Hepatocyte (in vitro differentiated cells): ENCODE data around the gene CHST13. TPM values are rescaled to one million over a fixed set of nuclear protein-coding genes. Genes with fewer than 3 reads are reported as not detected.
A peak's percentile ranks its signal among the peaks of the same experiment; 100 is the strongest.

Experiments used
- DNase-seq: peaks from one replicate; pipeline ENCODE4 v3.0.0-alpha.2; 2016; ENCODE audit warnings: low spot score
- H2AFZ ChIP-seq: fragments of 200-600 bp; sonication (generic); 2 replicates; pipeline ENCODE4 v1.6.0; 2016; ENCODE audit warnings: antibody characterized with exemption, mild to moderate bottlenecking
- H3K27ac ChIP-seq: fragments of 200-600 bp; sonication (generic); 2 replicates; pipeline ENCODE4 v1.5.1; 2016; ENCODE audit warnings: mild to moderate bottlenecking
- H3K27me3 ChIP-seq: fragments of 200-600 bp; sonication (generic); 2 replicates; pipeline ENCODE4 v1.6.1; 2016
- H3K36me3 ChIP-seq: fragments of 200-600 bp; sonication (generic); replicated peaks from 2 replicates; pipeline ENCODE4 v1.5.1; 2016; ENCODE audit warnings: low read depth; ENCODE audit not compliant: insufficient read depth
- H3K4me1 ChIP-seq: fragments of 200-600 bp; sonication (generic); 2 replicates; pipeline ENCODE4 v1.5.1; 2016; ENCODE audit warnings: mild to moderate bottlenecking, moderate library complexity; ENCODE audit not compliant: insufficient read depth
- H3K4me2 ChIP-seq: fragments of 200-600 bp; sonication (generic); 2 replicates; pipeline ENCODE4 v1.6.0; 2016
- H3K4me3 ChIP-seq: fragments of 200-600 bp; sonication (generic); 2 replicates; pipeline ENCODE4 v1.5.1; 2016; ENCODE audit warnings: mild to moderate bottlenecking
- H3K79me2 ChIP-seq: fragments of 200-600 bp; sonication (generic); 2 replicates; pipeline ENCODE4 v1.6.0; 2017; ENCODE audit warnings: mild to moderate bottlenecking
- H3K9me2 ChIP-seq: fragments of 200-600 bp; sonication (generic); replicated peaks from 2 replicates; pipeline ENCODE4 v1.6.0; 2017; ENCODE audit warnings: mild to moderate bottlenecking; ENCODE audit not compliant: insufficient read depth
- H3K9me3 ChIP-seq: fragments of 200-600 bp; sonication (generic); 2 replicates; pipeline ENCODE4 v1.5.1; 2016; ENCODE audit warnings: low read depth, mild to moderate bottlenecking
- H4K20me1 ChIP-seq: fragments of 200-600 bp; sonication (generic); 2 replicates; pipeline ENCODE4 v1.6.0; 2016; ENCODE audit warnings: mild to moderate bottlenecking; ENCODE audit not compliant: insufficient read depth, poor library complexity, severe bottlenecking
- CTCF ChIP-seq: fragments of 200-600 bp; sonication (generic); IDR thresholded peaks from 2 replicates; pipeline ENCODE4 v1.5.1; 2016; ENCODE audit warnings: antibody characterized with exemption, mild to moderate bottlenecking; ENCODE audit not compliant: poor library complexity
- EZH2 ChIP-seq: fragments of 200-600 bp; sonication (generic); IDR thresholded peaks from 2 replicates; pipeline ENCODE4 v1.6.1; 2016; ENCODE audit warnings: antibody characterized with exemption, mild to moderate bottlenecking, borderline replicate concordance
- EZH2phosphoT487 ChIP-seq: fragments of 200-600 bp; sonication (generic); IDR thresholded peaks from one replicate; pipeline ENCODE4 v1.6.1; 2018; ENCODE audit warnings: antibody characterized with exemption, mild to moderate bottlenecking, low read depth, moderate library complexity; ENCODE audit not compliant: unreplicated experiment, severe bottlenecking
- WGBS: methylation state at CpG from one replicate; pipeline ENCODE4 v1.1.6; 2016; ENCODE audit warnings: low lambda C conversion rate; ENCODE audit errors: missing lambda C conversion rate; 5-methylcytosine and 5-hydroxymethylcytosine counted together
- polyA plus RNA-seq: library from polyadenylated mRNA; unstranded; fragments of >200 nt; fragmentation: Nextera tagmentation; extraction: Ambion mirVana; gene quantifications from 2 replicates; pipeline ENCODE4 v1.2.1, GENCODE V29; 2016
- total RNA-seq: library from RNA; depleted of rRNA; stranded (reverse); fragments of >200 nt; gene quantifications from 2 replicates; pipeline ENCODE4 v1.2.3, GENCODE V29; 2014

The CHST13 gene
- total and polyA plus RNA-seq, 2 experiments from 2014 or later = 31.5 to 54.6 TPM

- Histone ChIP-seq H3K27ac (peak overlapping the region; percentile 94), H3K4me3 (peak overlapping the region; percentile 41), H3K9me3 (no peaks in the 10 kb centered on the region), H3K4me2 (peak overlapping the region; percentile 75), H3K9me2 (no peaks in the 10 kb centered on the region), H2AFZ (peak overlapping the region; percentile 80), H4K20me1 (peaks cover 37% of the 10 kb centered on the region), H3K36me3 (no peaks in the 10 kb centered on the region), H3K4me1 (peaks cover 25% of the 10 kb centered on the region), H3K27me3 (no peaks in the 10 kb centered on the region), H3K79me2 (peaks cover 33% of the 10 kb centered on the region)
- DNase-seq = no peak
- no peak for TF ChIP-seq CTCF
- no peak for TF ChIP-seq EZH2phosphoT487
- TF ChIP-seq EZH2 = no peak
- WGBS = 19% methylated on average over 41 of the region's 66 CpGs
Measured at GRCh38 chr3:126476166-126477060, 47.5 kb upstream of the CHST13 start.

DNA sequence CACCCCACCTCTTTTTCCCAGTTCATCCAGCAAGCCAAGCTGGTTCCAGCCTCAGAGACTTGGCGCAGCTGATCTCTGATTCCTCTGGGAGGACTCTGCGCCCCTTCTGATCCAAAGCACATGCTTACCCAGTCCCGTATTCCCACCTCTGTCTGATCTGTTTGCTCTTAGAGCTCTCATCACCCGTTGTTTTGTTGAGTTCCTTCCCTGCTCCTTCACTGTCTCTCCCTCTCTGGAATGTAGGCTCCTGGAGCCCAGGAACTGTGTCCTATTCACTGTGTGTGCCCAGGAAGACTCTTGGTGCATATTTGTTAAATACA, 46.9 kb upstream of the CHST13 start:
- Histone ChIP-seq H3K9me2 (no peaks in the 10 kb centered on the region), H3K4me2 (peak overlapping the region; percentile 75), H3K27me3 (no peaks in the 10 kb centered on the region), H3K4me3 (no peak overlapping the region), H3K27ac (no peak overlapping the region), H3K4me1 (peaks cover 23% of the 10 kb centered on the region), H3K9me3 (no peaks in the 10 kb centered on the region), H3K79me2 (peaks cover 27% of the 10 kb centered on the region), H3K36me3 (no peaks in the 10 kb centered on the region), H2AFZ (no peak overlapping the region), H4K20me1 (peaks cover 31% of the 10 kb centered on the region)
- no peak for DNase-seq
- WGBS = 71% methylated on average over 4 of the region's 4 CpGs
- TF ChIP-seq EZH2 (no peak), EZH2phosphoT487 (no peak), CTCF (no peak)

DNA sequence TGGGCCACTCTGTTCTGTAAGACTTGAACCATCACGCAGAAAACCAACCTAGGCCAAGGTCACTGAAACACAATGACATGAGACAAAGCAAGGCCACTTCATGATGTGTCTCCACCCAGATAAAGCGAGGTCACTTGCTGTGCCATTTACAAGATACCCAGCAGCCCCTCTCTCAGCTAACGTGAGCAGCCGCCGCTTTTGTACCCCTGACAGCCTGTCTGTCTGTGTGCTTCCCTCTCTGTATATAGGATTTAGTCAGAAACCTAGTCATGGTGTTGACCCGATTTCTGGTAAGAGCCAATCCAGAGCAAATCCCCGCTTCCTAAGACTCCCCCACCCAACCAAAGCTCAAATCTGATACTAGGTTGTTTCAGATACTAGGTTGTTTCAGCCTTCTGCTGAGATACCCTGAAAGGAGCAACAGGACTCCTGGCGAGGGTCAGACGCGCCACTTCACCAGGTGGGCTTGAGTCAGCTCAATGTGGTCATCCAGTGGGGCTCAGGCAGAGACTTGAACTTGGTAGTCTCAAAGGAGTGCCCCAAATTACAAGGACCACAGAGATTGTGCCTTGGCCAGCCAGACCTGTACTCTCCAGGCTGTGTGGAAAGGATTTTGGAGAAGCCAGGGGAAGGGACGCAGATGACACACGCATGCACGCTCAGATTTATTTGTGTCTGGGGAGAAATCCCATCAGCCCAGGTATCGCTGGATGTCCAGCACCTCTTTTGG, 45.2 kb upstream of the CHST13 start:
- H3K4me1 ChIP-seq = peaks cover 8% of the 10 kb centered on the region
- no peaks in the 10 kb centered on the region for H3K36me3 ChIP-seq
- no peak overlapping the region for H3K4me3 ChIP-seq
- no peaks in the 10 kb centered on the region for H3K27me3 ChIP-seq
- H3K27ac ChIP-seq = no peak overlapping the region
- H3K9me3 ChIP-seq = no peaks in the 10 kb centered on the region
- DNase-seq = no peak
- TF ChIP-seq EZH2 (no peak), CTCF (no peak), EZH2phosphoT487 (no peak)
- no peak overlapping the region for H2AFZ ChIP-seq
- 94% methylated on average over 14 of the region's 14 CpGs for WGBS
- H4K20me1 ChIP-seq = peaks cover 15% of the 10 kb centered on the region
- peaks cover 13% of the 10 kb centered on the region for H3K79me2 ChIP-seq
- no peak overlapping the region for H3K4me2 ChIP-seq
- no peaks in the 10 kb centered on the region for H3K9me2 ChIP-seq
